GM12873 (cell line): Measurements from ENCODE around the gene SLC5A6.

Source experiments
- TF ChIP-seq, protein P1 (sequence below): IDR thresholded peaks from 2 replicates; pipeline ENCODE4 v1.5.1; 2012; ENCODE audit warnings: low read depth, mild to moderate bottlenecking, moderate library complexity, low read length, control low read depth; ENCODE audit not compliant: insufficient read depth; ENCODE audit errors: missing control alignments

SLC5A6 gene

GRCh38 chr2:27211943-27212625 is at the start of gene SLC5A6, which contains the start of gene ATRAID:
Gene SLC5A6, minus strand, starts transcription at chr2:27212268. Its CDS starts 4,618 bp downstream, at chr2:27207650.
Gene ATRAID, plus strand, starts transcription at chr2:27212041. Its CDS starts 328 bp downstream, at chr2:27212369.
- TF ChIP-seq, protein P1, sequence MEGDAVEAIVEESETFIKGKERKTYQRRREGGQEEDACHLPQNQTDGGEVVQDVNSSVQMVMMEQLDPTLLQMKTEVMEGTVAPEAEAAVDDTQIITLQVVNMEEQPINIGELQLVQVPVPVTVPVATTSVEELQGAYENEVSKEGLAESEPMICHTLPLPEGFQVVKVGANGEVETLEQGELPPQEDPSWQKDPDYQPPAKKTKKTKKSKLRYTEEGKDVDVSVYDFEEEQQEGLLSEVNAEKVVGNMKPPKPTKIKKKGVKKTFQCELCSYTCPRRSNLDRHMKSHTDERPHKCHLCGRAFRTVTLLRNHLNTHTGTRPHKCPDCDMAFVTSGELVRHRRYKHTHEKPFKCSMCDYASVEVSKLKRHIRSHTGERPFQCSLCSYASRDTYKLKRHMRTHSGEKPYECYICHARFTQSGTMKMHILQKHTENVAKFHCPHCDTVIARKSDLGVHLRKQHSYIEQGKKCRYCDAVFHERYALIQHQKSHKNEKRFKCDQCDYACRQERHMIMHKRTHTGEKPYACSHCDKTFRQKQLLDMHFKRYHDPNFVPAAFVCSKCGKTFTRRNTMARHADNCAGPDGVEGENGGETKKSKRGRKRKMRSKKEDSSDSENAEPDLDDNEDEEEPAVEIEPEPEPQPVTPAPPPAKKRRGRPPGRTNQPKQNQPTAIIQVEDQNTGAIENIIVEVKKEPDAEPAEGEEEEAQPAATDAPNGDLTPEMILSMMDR = no peak

GRCh38 chr2:27261241-27261925 is 49.3 kb upstream of the SLC5A6 start:
- TF ChIP-seq, protein P1 = no peak

DNA sequence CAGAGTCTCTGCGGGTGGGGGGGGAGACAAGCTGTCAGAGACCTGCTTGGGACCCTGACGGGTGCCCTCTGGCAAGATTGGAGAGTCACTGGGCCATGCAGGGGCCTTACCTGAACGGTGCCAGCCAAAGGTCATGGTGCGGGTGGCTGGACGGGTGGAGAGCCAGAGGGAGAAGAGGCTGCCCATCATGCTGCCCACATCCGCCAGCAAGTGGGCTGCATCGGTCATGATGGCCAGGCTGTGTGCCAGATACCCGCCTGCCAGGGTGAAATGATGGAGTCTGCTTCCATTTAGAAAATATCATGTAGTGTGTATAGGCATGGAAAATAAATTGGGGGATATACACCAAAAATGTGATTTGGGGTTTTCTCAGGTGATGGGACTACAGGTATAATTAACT is 46.0 kb upstream of the SLC5A6 start:
- TF ChIP-seq, protein P1 = no peak

GRCh38 chr2:27256855-27257454 is 44.9 kb upstream of the SLC5A6 start:
- TF ChIP-seq, protein P1 = no peak

GRCh38 chr2:27255660-27256059 is 43.6 kb upstream of the SLC5A6 start:
- TF ChIP-seq, protein P1 = no peak

DNA sequence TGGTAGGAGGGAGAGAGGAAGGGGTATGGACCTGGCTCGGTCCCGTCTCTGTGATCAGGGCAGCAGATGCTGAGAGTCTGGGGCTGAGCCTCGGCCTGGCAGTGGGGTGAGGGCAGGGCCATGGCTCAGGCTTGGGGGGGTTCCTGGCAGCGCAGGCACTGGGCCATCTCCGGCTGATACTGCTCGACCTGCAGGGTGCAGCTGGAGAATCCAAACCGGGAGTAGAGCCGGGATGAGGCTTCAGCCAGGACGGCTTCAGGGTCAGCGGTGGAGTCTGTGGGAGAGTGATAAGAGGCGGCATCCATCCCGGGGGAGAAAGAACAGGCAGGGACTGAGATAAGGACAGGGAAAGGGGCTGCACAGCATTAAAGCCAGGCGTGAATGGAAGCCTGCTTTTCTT is 43.1 kb upstream of the SLC5A6 start:
- TF ChIP-seq, protein P1 = no peak

GRCh38 chr2:27251766-27252165 is 39.7 kb upstream of the SLC5A6 start:
- TF ChIP-seq, protein P1 = no peak
